ENCODE data around the gene MDGA2. TPM values are rescaled to one million over a fixed set of nuclear protein-coding genes. Genes with fewer than 3 reads are reported as not detected.

MDGA2 gene
- total RNA-seq, 1 experiment from 2014 or later, result not detected

- intact Hi-C loops (cut with micrococcal nuclease), result no loop called here
Observed at GRCh38 chr14:47257013-47257412, 418.4 kb downstream of the MDGA2 start.

More at GRCh38 chr14:47257013-47257412, 418.4 kb downstream of the MDGA2 start:
- DNase-seq (ENCODE audit: low read depth, low spot score), result no peak
- H3K9ac ChIP-seq (ENCODE audit: low read length), result no peak overlapping the region
- TF ChIP-seq CBX3 (IDR thresholded peaks at IDR 0.05; ENCODE audit: low read depth), result no peak
- TF ChIP-seq EGR1 (IDR thresholded peaks at IDR 0.05; ENCODE audit: low read depth), result no peak
- no peak for TF ChIP-seq RAD21 (IDR thresholded peaks at IDR 0.05; ENCODE audit: low read depth)
- TF ChIP-seq JUND (IDR thresholded peaks at IDR 0.05), result no peak
- no peak for TF ChIP-seq CEBPB (IDR thresholded peaks at IDR 0.05; ENCODE audit: low read depth)
- TF ChIP-seq, protein P1, sequence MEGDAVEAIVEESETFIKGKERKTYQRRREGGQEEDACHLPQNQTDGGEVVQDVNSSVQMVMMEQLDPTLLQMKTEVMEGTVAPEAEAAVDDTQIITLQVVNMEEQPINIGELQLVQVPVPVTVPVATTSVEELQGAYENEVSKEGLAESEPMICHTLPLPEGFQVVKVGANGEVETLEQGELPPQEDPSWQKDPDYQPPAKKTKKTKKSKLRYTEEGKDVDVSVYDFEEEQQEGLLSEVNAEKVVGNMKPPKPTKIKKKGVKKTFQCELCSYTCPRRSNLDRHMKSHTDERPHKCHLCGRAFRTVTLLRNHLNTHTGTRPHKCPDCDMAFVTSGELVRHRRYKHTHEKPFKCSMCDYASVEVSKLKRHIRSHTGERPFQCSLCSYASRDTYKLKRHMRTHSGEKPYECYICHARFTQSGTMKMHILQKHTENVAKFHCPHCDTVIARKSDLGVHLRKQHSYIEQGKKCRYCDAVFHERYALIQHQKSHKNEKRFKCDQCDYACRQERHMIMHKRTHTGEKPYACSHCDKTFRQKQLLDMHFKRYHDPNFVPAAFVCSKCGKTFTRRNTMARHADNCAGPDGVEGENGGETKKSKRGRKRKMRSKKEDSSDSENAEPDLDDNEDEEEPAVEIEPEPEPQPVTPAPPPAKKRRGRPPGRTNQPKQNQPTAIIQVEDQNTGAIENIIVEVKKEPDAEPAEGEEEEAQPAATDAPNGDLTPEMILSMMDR (IDR thresholded peaks at IDR 0.05 in 2 of 3, conservative IDR thresholded peaks at IDR 0.05 in 1 of 3; ENCODE audit: borderline replicate concordance in 1 of 3, insufficient read depth in 1 of 3, low read depth in 2 of 3, low read length in 2 of 3), result no peak
- no peak for TF ChIP-seq SIN3A (IDR thresholded peaks at IDR 0.05; ENCODE audit: low read depth)
- TF ChIP-seq EZH2 (IDR thresholded peaks at IDR 0.05), result no peak
- TF ChIP-seq ZBTB33 (IDR thresholded peaks at IDR 0.05; ENCODE audit: extremely low read depth, insufficient replicate concordance, low read length), result no peak
- no peak for TF ChIP-seq POLR2A (IDR thresholded peaks at IDR 0.05; ENCODE audit: borderline replicate concordance, extremely low read depth, insufficient read depth, insufficient read length)
- TF ChIP-seq TCF7L2 (IDR thresholded peaks at IDR 0.05; ENCODE audit: borderline replicate concordance, extremely low read depth, insufficient read depth, insufficient read length), result no peak
- TF ChIP-seq, protein P2, sequence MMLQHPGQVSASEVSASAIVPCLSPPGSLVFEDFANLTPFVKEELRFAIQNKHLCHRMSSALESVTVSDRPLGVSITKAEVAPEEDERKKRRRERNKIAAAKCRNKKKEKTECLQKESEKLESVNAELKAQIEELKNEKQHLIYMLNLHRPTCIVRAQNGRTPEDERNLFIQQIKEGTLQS (IDR thresholded peaks at IDR 0.05), result no peak
- no peak for TF ChIP-seq EZH2phosphoT487 (IDR thresholded peaks at IDR 0.05; ENCODE audit: borderline replicate concordance)
- TF ChIP-seq ELF1 (IDR thresholded peaks at IDR 0.05; ENCODE audit: borderline replicate concordance, low read depth), result no peak
- TF ChIP-seq POLR2AphosphoS5 (IDR thresholded peaks at IDR 0.05; ENCODE audit: low read depth, low read length), result no peak
- no peak for TF ChIP-seq FOSL1 (IDR thresholded peaks at IDR 0.05; ENCODE audit: low read depth)
- no peaks in the 10 kb centered on the region for H4K20me1 ChIP-seq (ENCODE audit: insufficient read depth)
- ChIA-PET POLR2A (no interaction called here), RAD21 (ENCODE audit: low non-redundant PET in 1 of 2, low total read pairs in 2 of 2, uncharacterized antibody in 2 of 2, unreplicated experiment in 2 of 2) (no interaction called here), CTCF (no interaction called here)
- H3K9me2 ChIP-seq (ENCODE audit: insufficient read depth), result no peaks in the 10 kb centered on the region
- H3K79me2 ChIP-seq (ENCODE audit: insufficient read depth, low read length), result no peaks in the 10 kb centered on the region
- H3K9me3 ChIP-seq (ENCODE audit: control insufficient read depth in 1 of 2, insufficient read depth in 1 of 2, low read depth in 1 of 2, low read length in 2 of 2), result 0 out of 4 replicates have a peak, but pooled peaks cover 0 to 3% of the 10 kb centered on the region in 2 experiments
- no peaks in the 10 kb centered on the region for H3K4me1 ChIP-seq (ENCODE audit: control insufficient read depth in 1 of 2, insufficient read depth in 2 of 2, low read length in 2 of 2)
- BruUV-seq (replicated peaks), result no TSS peak
- no peak overlapping the region for H3K27ac ChIP-seq (ENCODE audit: low read depth, low read length)
- H3K36me3 ChIP-seq (ENCODE audit: control insufficient read depth in 1 of 2, insufficient read depth in 2 of 2, low read length in 2 of 2), result no peaks in the 10 kb centered on the region
- no peaks in the 10 kb centered on the region for H3K27me3 ChIP-seq (ENCODE audit: insufficient read depth, low read length)
- no peak for ATAC-seq
- no peak overlapping the region for H2AFZ ChIP-seq (ENCODE audit: low read depth, low read length, poor library complexity, severe bottlenecking)
- H3K4me2 ChIP-seq (ENCODE audit: low read length), result no peak overlapping the region
- no peak overlapping the region for H3K4me3 ChIP-seq (replicated peaks in 1 of 2; ENCODE audit: low read depth in 1 of 2, low read length in 2 of 2)
